Activated CD4-positive, CD25-positive, alpha-beta regulatory T cell treated with anti-CD3 and anti-CD28 coated beads, Interleukin-2, amount 50 U/mL, for 16 hours (primary cell): ENCODE measurements around the gene ARHGAP10.

Experiments used
- DNase-seq: peaks from one replicate; pipeline ENCODE4 v3.0.0-alpha.2; 2020; ENCODE audit warnings: low read depth, low spot score

ARHGAP10 gene

GRCh38 chr4:147731580-147732517 is at the start of gene ARHGAP10:
Gene ARHGAP10, plus strand, starts transcription at chr4:147732088. Its CDS starts 214 bp downstream, at chr4:147732302.
- DNase-seq, result peak; percentile 32

- DNase-seq, result no peak
Observed at GRCh38 chr4:147682755-147683154, 49.1 kb upstream of the ARHGAP10 start.

- DNase-seq, result no peak
Observed at GRCh38 chr4:147683188-147683591, 48.7 kb upstream of the ARHGAP10 start.

- peak; percentile 65 for DNase-seq
Observed at GRCh38 chr4:147683717-147684700, 47.9 kb upstream of the ARHGAP10 start, which contains the start of gene PRMT9. Gene PRMT9, minus strand, starts transcription at chr4:147684163. Its CDS starts 176 bp downstream, at chr4:147683987.

GRCh38 chr4:147689067-147689466 is 42.8 kb upstream of the ARHGAP10 start:
- no peak for DNase-seq

- DNase-seq, result no peak
Observed at GRCh38 chr4:147691820-147692219, 40.1 kb upstream of the ARHGAP10 start.

GRCh38 chr4:147693218-147693617 is 38.7 kb upstream of the ARHGAP10 start:
- no peak for DNase-seq

- DNase-seq, result no peak
Observed at GRCh38 chr4:147696866-147697265, 35.0 kb upstream of the ARHGAP10 start.

- no peak for DNase-seq
Observed at GRCh38 chr4:147704846-147705245, 27.0 kb upstream of the ARHGAP10 start.

- DNase-seq, result peak; percentile 28
Observed at GRCh38 chr4:147707892-147708672, 23.8 kb upstream of the ARHGAP10 start.

- no peak for DNase-seq
Observed at GRCh38 chr4:147709999-147710398, 21.9 kb upstream of the ARHGAP10 start.

- DNase-seq, result no peak
Observed at GRCh38 chr4:147714575-147715401, 17.1 kb upstream of the ARHGAP10 start.

- no peak for DNase-seq
Observed at GRCh38 chr4:147717878-147718277, 14.0 kb upstream of the ARHGAP10 start.

- DNase-seq, result no peak
Observed at GRCh38 chr4:147723326-147723725, 8.6 kb upstream of the ARHGAP10 start.

GRCh38 chr4:147724468-147725201 is 7.3 kb upstream of the ARHGAP10 start:
- no peak for DNase-seq

- no peak for DNase-seq
Observed at GRCh38 chr4:147725673-147726072, 6.2 kb upstream of the ARHGAP10 start.

GRCh38 chr4:147727476-147728028 is 4.3 kb upstream of the ARHGAP10 start:
- DNase-seq, result no peak

- DNase-seq, result no peak
Observed at GRCh38 chr4:147730333-147730732, 1.6 kb upstream of the ARHGAP10 start.

GRCh38 chr4:147732518-147733235 is 789 bp downstream of the ARHGAP10 start:
- DNase-seq, result no peak
